RWPE2 (cell line): Measurements from ENCODE around the gene TMEM163.

Source experiments
- ATAC-seq: fragments of 200-7000 bp; cut with Tn5 transposase; 3 replicates; pipeline ENCODE4 v1.9.1; 2021; ENCODE audit warnings: low read depth
- DNase-seq: peaks from one replicate; pipeline ENCODE4 v3.0.0-alpha.2; 2020; ENCODE audit warnings: low spot score
- H3K27ac ChIP-seq: fragments of 450-650 bp; 2 replicates; pipeline ENCODE4 v1.5.1; 2017; ENCODE audit warnings: mild to moderate bottlenecking; ENCODE audit not compliant: poor library complexity, severe bottlenecking
- H3K27me3 ChIP-seq: fragments of 250-450 bp; sonication (Bioruptor Pico); 2 replicates; pipeline ENCODE4 v1.5.1; 2021; ENCODE audit warnings: mild to moderate bottlenecking, moderate library complexity; ENCODE audit not compliant: insufficient read depth, poor library complexity, severe bottlenecking
- H3K36me3 ChIP-seq: fragments of 250-450 bp; sonication (Bioruptor Pico); 2 replicates; pipeline ENCODE4 v1.5.1; 2020; ENCODE audit warnings: low read depth, mild to moderate bottlenecking, moderate library complexity
- H3K4me1 ChIP-seq: fragments of 250-450 bp; sonication (Bioruptor Pico); 2 replicates; pipeline ENCODE4 v1.5.1; 2021; ENCODE audit warnings: mild to moderate bottlenecking, moderate library complexity; ENCODE audit not compliant: insufficient read depth, poor library complexity, severe bottlenecking
- H3K4me3 ChIP-seq: fragments of 250-450 bp; sonication (Bioruptor Pico); 2 replicates; pipeline ENCODE4 v1.5.1; 2021; ENCODE audit warnings: mild to moderate bottlenecking, moderate library complexity; ENCODE audit not compliant: severe bottlenecking
- H3K9me3 ChIP-seq: fragments of 250-450 bp; sonication (Bioruptor Pico); 2 replicates; pipeline ENCODE4 v1.5.1; 2021; ENCODE audit warnings: mild to moderate bottlenecking, moderate library complexity; ENCODE audit not compliant: severe bottlenecking
- CTCF ChIP-seq: fragments of 450-650 bp; IDR thresholded peaks from one replicate; pipeline ENCODE4 v1.5.1; 2017; ENCODE audit warnings: mild to moderate bottlenecking, moderate library complexity; ENCODE audit not compliant: poor library complexity, severe bottlenecking

Gene TMEM163

GRCh38 chr2:134718023-134718816 lies 580 bp downstream of the TMEM163 start:
- DNase-seq (no peak), ATAC-seq (peak; percentile 52)
- Histone ChIP-seq H3K27ac (no peak overlapping the region), H3K36me3 (no peaks in the 10 kb centered on the region), H3K27me3 (peaks cover 86% of the 10 kb centered on the region), H3K4me1 (no peaks in the 10 kb centered on the region), H3K9me3 (no peaks in the 10 kb centered on the region), H3K4me3 (peak overlapping the region; percentile 16)
- no peak for TF ChIP-seq CTCF

GRCh38 chr2:134717286-134718022 lies 1.3 kb downstream of the TMEM163 start:
- Histone ChIP-seq H3K4me3 (no peak overlapping the region), H3K27me3 (peaks cover 83% of the 10 kb centered on the region), H3K9me3 (no peaks in the 10 kb centered on the region), H3K27ac (no peak overlapping the region), H3K36me3 (no peaks in the 10 kb centered on the region), H3K4me1 (no peaks in the 10 kb centered on the region)
- DNase-seq (no peak), ATAC-seq (peak; percentile 28)
- no peak for TF ChIP-seq CTCF

GRCh38 chr2:134716721-134717243 lies 2.0 kb downstream of the TMEM163 start:
- H3K4me1 ChIP-seq = no peaks in the 10 kb centered on the region
- peaks cover 78% of the 10 kb centered on the region for H3K27me3 ChIP-seq
- DNase-seq = no peak
- no peak overlapping the region for H3K4me3 ChIP-seq
- no peak for TF ChIP-seq CTCF
- no peak for ATAC-seq
- no peak overlapping the region for H3K27ac ChIP-seq
- H3K36me3 ChIP-seq = no peaks in the 10 kb centered on the region
- H3K9me3 ChIP-seq = no peaks in the 10 kb centered on the region

GRCh38 chr2:134715932-134716643 lies 2.7 kb downstream of the TMEM163 start:
- ATAC-seq (no peak), DNase-seq (no peak)
- no peak overlapping the region for H3K4me3 ChIP-seq
- no peaks in the 10 kb centered on the region for H3K36me3 ChIP-seq
- no peaks in the 10 kb centered on the region for H3K4me1 ChIP-seq
- no peak overlapping the region for H3K27ac ChIP-seq
- H3K27me3 ChIP-seq = peaks cover 78% of the 10 kb centered on the region
- TF ChIP-seq CTCF = no peak
- H3K9me3 ChIP-seq = no peaks in the 10 kb centered on the region
